ENCODE data around the gene LONRF2.

DNA sequence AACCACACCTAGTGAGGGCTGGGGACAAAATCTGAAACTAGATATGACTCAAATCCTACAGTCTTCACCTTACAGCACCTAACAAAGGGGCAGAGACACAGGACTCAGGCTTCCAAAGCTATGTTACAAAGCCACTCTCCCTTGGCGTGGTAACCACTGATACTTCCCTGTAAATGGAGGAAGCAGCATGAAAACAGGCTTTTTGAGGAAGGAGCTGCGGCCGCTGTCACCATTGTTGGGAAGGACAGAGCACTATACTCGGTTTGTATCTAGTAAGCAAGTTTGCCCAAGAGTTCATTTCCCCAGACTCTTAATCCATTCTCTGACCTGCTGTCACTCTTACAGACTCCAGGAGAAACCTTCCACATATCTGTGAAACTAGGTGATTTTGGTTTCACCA, 60.3 kb downstream of the LONRF2 start:
- TF ChIP-seq CTCF (IDR thresholded peaks at IDR 0.05) (no peak), POLR2A (IDR thresholded peaks at IDR 0.05) (no peak), POLR2AphosphoS5 (IDR thresholded peaks at IDR 0.05) (no peak), EP300 (IDR thresholded peaks at IDR 0.05) (no peak)
